Effector memory CD4-positive, alpha-beta T cell (primary cell): ENCODE measurements around the gene ZBED2.

Experiments used
- DNase-seq, 3 donors: peaks; one replicate each; pipeline ENCODE4 v3.0.0-alpha.2; 2020
- H3K27ac ChIP-seq: 2 replicates; pipeline ENCODE4 v1.7.0; 2013; ENCODE audit warnings: mild to moderate bottlenecking, low read length, moderate library complexity; ENCODE audit not compliant: insufficient read depth, poor library complexity, severe bottlenecking
- H3K27me3 ChIP-seq: replicated peaks from 2 replicates; pipeline ENCODE4 v1.7.0; 2013; ENCODE audit warnings: mild to moderate bottlenecking, low read length; ENCODE audit not compliant: insufficient read depth, control insufficient read depth, poor library complexity, severe bottlenecking
- H3K36me3 ChIP-seq: 2 replicates; pipeline ENCODE4 v1.7.0; 2013; ENCODE audit warnings: mild to moderate bottlenecking, low read length, moderate library complexity; ENCODE audit not compliant: control insufficient read depth, insufficient read depth
- H3K4me1 ChIP-seq: 2 replicates; pipeline ENCODE4 v1.7.0; 2013; ENCODE audit warnings: low read length, mild to moderate bottlenecking; ENCODE audit not compliant: control insufficient read depth, insufficient read depth, poor library complexity, severe bottlenecking
- H3K4me3 ChIP-seq: 2 replicates; pipeline ENCODE4 v1.7.0; 2013; ENCODE audit warnings: low read length, low read depth, mild to moderate bottlenecking; ENCODE audit not compliant: insufficient read depth, poor library complexity, severe bottlenecking
- H3K9me3 ChIP-seq: 2 replicates; pipeline ENCODE4 v1.7.0; 2013; ENCODE audit warnings: mild to moderate bottlenecking, low read length, moderate library complexity; ENCODE audit not compliant: control insufficient read depth

ZBED2 gene

DNA sequence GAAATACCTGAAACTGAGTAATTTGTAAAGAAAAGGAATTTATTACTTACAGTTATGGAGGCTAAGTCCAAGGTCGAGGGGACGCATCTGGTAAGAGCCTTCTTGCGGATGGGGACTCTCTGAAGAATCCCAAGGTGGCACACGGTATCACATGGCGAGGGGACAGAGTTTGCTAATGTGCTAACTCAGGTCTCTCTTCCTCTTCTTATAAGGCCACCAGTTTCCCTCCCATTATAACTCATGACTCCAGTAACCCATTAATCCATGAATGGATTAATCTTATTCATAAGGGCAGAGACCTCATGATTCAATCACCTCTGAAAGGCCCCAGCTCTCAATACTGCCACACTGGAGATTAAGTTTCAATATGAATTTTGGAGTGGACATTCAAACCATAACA is 15.7 kb downstream of the ZBED2 start:
- H3K9me3 ChIP-seq, result no peaks in the 10 kb centered on the region
- no peak for DNase-seq
- H3K4me1 ChIP-seq, result no peaks in the 10 kb centered on the region
- H3K27me3 ChIP-seq, result no peaks in the 10 kb centered on the region
- H3K4me3 ChIP-seq, result no peak overlapping the region
- peaks cover 47% of the 10 kb centered on the region for H3K36me3 ChIP-seq
- H3K27ac ChIP-seq, result no peak overlapping the region

DNA sequence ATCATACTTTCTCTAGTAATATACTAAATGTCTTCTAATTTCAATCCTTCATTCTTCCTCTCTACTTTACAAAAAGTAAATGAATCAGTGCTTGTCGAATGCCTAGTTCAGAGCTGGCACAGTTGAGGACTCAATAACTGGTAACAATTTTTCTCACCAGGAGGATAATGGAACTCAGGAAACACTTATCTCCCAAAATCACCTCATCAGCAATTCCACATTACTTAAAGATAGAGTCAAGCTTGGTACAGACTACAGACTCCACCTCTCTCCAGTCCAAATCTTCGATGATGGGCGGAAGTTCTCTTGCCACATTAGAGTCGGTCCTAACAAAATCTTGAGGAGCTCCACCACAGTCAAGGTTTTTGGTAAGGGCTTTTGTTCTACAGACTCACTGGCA is 16.3 kb downstream of the ZBED2 start:
- peaks cover 44% of the 10 kb centered on the region for H3K36me3 ChIP-seq
- no peak for DNase-seq
- no peaks in the 10 kb centered on the region for H3K27me3 ChIP-seq
- H3K27ac ChIP-seq, result no peak overlapping the region
- no peaks in the 10 kb centered on the region for H3K9me3 ChIP-seq
- no peak overlapping the region for H3K4me3 ChIP-seq
- no peaks in the 10 kb centered on the region for H3K4me1 ChIP-seq

DNA sequence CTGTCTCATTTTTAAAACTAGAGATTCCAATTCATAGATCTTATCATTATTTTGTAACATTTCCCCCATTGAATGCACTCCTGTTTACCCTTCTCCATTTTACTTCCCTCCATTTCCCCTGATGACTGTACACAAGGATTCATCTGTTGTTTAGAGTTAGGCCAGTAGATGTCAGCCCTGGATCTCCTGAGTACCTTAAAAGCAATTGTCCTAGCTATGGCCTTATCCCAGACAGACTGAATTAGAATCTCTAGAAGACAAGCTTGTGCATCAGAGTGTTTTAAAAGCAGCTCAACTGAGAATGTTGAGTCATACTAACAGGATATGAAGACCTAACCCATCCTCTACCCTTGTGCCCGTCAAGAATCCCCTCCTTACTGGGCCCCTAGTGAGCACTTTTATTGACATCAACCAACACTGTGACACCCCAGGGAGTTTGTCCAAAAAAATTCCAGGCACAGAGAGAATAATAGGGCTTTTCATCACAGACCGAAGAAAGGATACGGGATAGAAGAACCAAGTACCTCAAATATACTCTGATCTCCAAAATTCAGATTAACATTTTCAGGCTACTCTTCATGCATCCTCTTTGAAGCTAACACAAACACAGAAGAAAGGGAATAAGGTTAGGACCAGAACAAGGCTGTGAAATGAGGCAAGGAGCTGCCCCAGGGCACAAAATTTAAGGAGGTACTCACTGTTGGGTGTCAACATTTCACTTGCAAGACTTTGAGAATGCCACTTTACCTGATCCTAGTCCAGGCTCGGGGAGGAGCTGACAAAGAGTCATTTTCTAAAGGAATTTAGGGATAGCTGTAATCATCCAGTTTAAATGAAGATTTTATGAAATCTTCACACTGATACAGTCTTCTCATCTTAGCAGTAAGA is 17.1 kb downstream of the ZBED2 start:
- DNase-seq, result no peak
- Histone ChIP-seq H3K9me3 (no peaks in the 10 kb centered on the region), H3K27ac (no peak overlapping the region), H3K36me3 (peaks cover 39% of the 10 kb centered on the region), H3K27me3 (no peaks in the 10 kb centered on the region), H3K4me3 (no peak overlapping the region), H3K4me1 (no peaks in the 10 kb centered on the region)

DNA sequence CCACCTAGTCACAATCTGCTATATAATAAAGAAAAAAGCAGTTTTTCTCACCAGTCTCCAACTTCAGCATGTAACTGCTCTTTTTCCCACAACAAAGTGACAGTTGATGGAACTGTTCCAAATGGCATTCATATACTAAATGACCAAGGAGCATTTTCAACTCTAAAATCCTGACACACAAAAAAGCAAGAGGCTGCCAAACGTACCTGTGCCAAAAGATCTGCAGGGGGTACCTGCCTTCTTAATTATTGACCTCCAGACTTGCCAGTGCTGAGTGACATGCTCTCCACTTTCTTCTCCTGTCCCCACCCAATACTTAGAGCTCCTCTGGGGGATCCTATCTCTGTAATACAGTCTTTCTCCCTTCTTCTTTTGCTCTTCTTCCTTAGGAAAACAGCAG is 18.0 kb downstream of the ZBED2 start:
- H3K27me3 ChIP-seq, result no peaks in the 10 kb centered on the region
- H3K4me3 ChIP-seq, result no peak overlapping the region
- no peak for DNase-seq
- peaks cover 41% of the 10 kb centered on the region for H3K36me3 ChIP-seq
- no peak overlapping the region for H3K27ac ChIP-seq
- no peaks in the 10 kb centered on the region for H3K9me3 ChIP-seq
- no peaks in the 10 kb centered on the region for H3K4me1 ChIP-seq

DNA sequence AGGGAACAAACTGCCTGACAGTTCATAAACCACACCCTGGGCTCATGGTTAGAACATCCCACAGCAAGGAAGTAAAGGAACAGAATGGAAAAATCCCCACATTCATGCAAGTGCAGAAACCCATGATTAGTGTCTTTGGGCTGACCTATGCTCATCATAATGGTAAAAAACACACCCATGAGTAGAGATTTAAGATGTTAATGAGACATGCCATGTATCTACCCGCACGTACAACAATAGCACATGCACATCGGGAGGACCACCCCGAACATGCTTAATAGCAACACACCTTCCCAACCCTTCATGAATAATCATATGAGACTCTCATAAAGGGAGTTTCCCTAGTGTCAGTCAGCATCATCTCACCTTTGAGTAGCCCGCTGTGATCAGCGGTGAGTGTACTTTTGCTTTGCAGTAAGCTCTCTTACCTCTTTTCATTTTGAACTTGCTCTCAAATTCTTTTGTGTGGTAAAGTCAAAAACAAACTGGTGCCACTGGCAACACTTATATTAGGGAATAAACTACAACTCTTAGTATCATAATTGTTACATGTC is 23.2 kb downstream of the ZBED2 start:
- Histone ChIP-seq H3K4me3 (no peak overlapping the region), H3K36me3 (peaks cover 26% of the 10 kb centered on the region), H3K4me1 (peaks cover under 1% of the 10 kb centered on the region), H3K9me3 (no peaks in the 10 kb centered on the region), H3K27me3 (no peaks in the 10 kb centered on the region), H3K27ac (no peak overlapping the region)
- peak in 2 of 3 donors; percentile 3 to 8 for DNase-seq

DNA sequence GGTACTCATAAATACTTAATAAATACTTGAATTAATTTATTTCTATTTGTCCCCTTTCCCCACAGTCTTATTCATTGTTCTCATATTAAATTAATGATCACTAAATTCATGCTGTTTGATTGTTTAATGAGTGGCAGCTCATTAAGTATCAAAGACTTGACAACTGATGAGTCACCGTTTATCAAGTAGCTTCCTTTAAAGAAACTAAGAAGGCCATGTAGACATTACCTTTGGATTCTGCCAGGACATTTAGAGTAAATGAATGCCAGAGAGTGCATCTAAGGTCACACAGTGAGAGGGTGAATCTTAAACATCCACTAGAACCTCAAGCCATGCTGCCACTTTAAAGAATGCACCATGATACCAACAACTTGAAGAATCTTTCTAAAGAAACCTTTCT is 23.9 kb downstream of the ZBED2 start:
- Histone ChIP-seq H3K4me3 (no peak overlapping the region), H3K36me3 (peaks cover 22% of the 10 kb centered on the region), H3K27me3 (no peaks in the 10 kb centered on the region), H3K9me3 (no peaks in the 10 kb centered on the region), H3K27ac (no peak overlapping the region), H3K4me1 (peaks cover 5% of the 10 kb centered on the region)
- DNase-seq, result no peak

DNA sequence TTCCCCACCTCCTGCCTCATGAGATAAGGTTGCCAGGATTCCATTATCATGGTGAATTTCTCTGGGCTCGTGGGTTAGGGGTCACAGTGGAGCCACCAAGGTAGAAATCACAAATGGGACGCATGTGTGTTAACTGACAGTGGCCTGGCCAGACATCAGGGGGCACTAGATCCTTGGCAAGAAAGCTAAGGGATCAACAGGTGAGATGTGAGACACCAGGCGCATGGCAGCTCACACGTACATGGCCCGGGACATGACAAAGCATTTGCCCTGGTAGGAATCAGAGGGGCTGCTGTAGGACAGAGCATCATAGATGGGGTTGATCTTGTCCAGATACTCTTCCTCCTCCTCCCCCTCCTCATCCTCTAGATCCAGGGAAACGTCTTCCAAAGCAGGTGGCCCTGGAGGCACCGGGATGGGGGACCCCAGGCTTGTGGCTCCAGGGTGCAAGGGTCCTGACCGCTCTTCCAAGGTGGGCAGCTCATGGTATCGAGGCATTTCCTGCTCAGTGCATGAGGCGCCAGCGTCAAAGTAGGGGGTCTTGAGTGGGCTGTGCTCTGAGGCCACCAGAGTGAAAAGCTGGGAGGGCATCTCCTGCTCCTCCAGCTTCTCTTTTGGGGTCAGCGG is 24.6 kb downstream of the ZBED2 start:
- peaks cover 22% of the 10 kb centered on the region for H3K36me3 ChIP-seq
- no peak overlapping the region for H3K27ac ChIP-seq
- no peak overlapping the region for H3K4me3 ChIP-seq
- peaks cover 5% of the 10 kb centered on the region for H3K4me1 ChIP-seq
- H3K27me3 ChIP-seq, result no peaks in the 10 kb centered on the region
- DNase-seq, result no peak
- H3K9me3 ChIP-seq, result no peaks in the 10 kb centered on the region

DNA sequence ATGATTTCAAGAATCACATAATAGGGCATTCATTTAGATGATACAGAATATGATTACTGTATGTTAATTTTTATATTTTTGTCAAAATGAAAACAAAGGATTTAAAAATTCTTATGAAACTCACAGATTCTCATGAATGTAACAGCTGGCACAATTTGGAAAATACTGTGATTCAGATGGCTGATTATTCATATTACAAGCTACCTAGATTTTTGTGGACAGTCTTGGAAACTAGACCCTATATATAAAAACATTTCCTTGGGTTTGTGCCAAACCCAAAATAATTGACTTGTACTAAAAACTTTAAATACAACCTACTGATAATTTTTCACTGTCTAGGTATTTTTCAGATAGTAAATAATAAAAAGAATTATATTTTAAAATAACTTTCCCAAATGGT is 26.2 kb downstream of the ZBED2 start:
- no peak for DNase-seq
- peaks cover 10% of the 10 kb centered on the region for H3K4me1 ChIP-seq

DNA sequence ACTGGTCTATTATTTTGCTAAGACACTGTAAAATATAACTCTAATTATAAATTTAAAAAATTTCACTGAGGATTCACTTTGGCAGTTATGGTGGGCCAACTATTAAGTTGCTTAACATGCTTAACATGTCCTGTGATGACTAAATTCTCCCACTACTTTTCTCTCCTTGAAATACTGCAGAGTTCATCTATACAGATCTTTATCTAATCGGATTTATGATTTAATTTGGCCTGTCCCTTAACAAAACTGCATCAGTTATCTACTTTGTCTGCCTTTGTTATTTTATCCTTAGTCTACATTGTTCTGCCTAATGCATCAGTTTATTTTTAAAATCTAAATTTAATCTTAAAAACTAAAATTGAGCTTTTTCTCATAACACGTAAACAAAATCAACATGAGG is 26.8 kb downstream of the ZBED2 start:
- H3K27ac ChIP-seq, result no peak overlapping the region
- no peaks in the 10 kb centered on the region for H3K27me3 ChIP-seq
- no peak overlapping the region for H3K4me3 ChIP-seq
- DNase-seq, result no peak
- peaks cover 11% of the 10 kb centered on the region for H3K4me1 ChIP-seq
- peaks cover 22% of the 10 kb centered on the region for H3K36me3 ChIP-seq
- H3K9me3 ChIP-seq, result no peaks in the 10 kb centered on the region

More for the DNA sequence above, 26.2 kb downstream of the ZBED2 start:
- Histone ChIP-seq H3K36me3 (peaks cover 22% of the 10 kb centered on the region), H3K4me3 (no peak overlapping the region), H3K27me3 (no peaks in the 10 kb centered on the region), H3K27ac (no peak overlapping the region), H3K9me3 (no peaks in the 10 kb centered on the region)

DNA sequence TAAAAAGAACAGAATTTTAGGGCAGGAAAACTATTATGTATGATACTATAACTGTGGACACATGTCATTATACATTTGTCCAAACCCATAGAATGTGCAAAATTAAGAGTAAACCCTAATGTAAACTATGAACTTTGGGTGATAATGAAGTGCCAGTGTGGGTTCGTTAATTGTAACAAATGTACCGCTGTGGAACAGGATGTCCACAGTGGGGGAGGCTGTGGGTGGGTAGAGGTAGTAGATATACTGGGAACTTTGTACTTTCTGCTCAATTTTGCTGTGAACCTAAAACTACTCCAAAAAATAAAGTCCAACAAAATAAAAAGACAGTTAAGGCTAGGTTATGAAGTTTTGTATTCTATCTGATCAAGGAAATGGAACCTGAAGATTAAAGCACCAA is 28.3 kb downstream of the ZBED2 start:
- Histone ChIP-seq H3K36me3 (peaks cover 18% of the 10 kb centered on the region), H3K4me3 (no peak overlapping the region), H3K27me3 (no peaks in the 10 kb centered on the region), H3K4me1 (peaks cover 20% of the 10 kb centered on the region), H3K27ac (no peak overlapping the region), H3K9me3 (no peaks in the 10 kb centered on the region)
- DNase-seq, result no peak
